NCI-H128 (cell line): ENCODE measurements around the gene CDKL1.

Experiments used
- DNase-seq: peaks from one replicate; lab custom pipeline; 2025; ENCODE audit not compliant: unreplicated experiment; lab: John Stamatoyannopoulos, UW

CDKL1 gene

GRCh38 chr14:50288146-50288545, 108.5 kb downstream of the CDKL1 start:
- DNase-seq = no peak

GRCh38 chr14:50285861-50286260, 110.8 kb downstream of the CDKL1 start:
- DNase-seq = no peak
